Astrocyte (in vitro differentiated cells and primary cell): ENCODE results near the gene CMTM1. TPM values are rescaled to one million over a fixed set of nuclear protein-coding genes. Genes with fewer than 3 reads are reported as not detected.

ENCODE experiments used
- DNase-seq: peaks from one replicate; pipeline ENCODE4 v3.0.0-alpha.2; 2010; ENCODE audit warnings: low read depth
- FAIRE-seq: peaks from 2 replicates; lab custom pipeline; 2011; peaks lifted over from hg19 to GRCh38; lab: Jason Lieb, UNC
- H2AFZ ChIP-seq: 2 replicates; pipeline ENCODE4 v1.6.0; 2012; ENCODE audit warnings: low read depth, low read length, inconsistent platforms
- H3K27ac ChIP-seq: 2 replicates; pipeline ENCODE4 v1.5.1; 2011; ENCODE audit warnings: low read depth, low read length, inconsistent platforms
- H3K27me3 ChIP-seq: 2 replicates; pipeline ENCODE4 v1.6.0; 2011; ENCODE audit warnings: low read length, inconsistent platforms; ENCODE audit not compliant: insufficient read depth
- H3K36me3 ChIP-seq: 2 replicates; pipeline ENCODE4 v1.5.1; 2011; ENCODE audit warnings: low read length, inconsistent platforms; ENCODE audit not compliant: insufficient read depth
- H3K4me1 ChIP-seq: 2 replicates; pipeline ENCODE4 v1.5.1; 2011; ENCODE audit warnings: low read length, inconsistent platforms; ENCODE audit not compliant: insufficient read depth
- H3K4me2 ChIP-seq: 2 replicates; pipeline ENCODE4 v1.6.0; 2012; ENCODE audit warnings: low read length, inconsistent platforms
- H3K4me3 ChIP-seq: 2 replicates; pipeline ENCODE4 v1.5.1; 2011; ENCODE audit warnings: low read depth, mild to moderate bottlenecking, low read length, inconsistent platforms; ENCODE audit not compliant: insufficient read depth
- H3K79me2 ChIP-seq: 2 replicates; pipeline ENCODE4 v1.6.0; 2012; ENCODE audit warnings: mild to moderate bottlenecking, low read length, inconsistent platforms; ENCODE audit not compliant: insufficient read depth
- H3K9ac ChIP-seq: 2 replicates; pipeline ENCODE4 v1.6.0; 2012; ENCODE audit warnings: mild to moderate bottlenecking, low read length, inconsistent platforms
- H3K9me3 ChIP-seq: 2 replicates; pipeline ENCODE4 v1.5.1; 2012; ENCODE audit warnings: low read depth, mild to moderate bottlenecking, low read length, inconsistent platforms; ENCODE audit not compliant: insufficient read depth
- H4K20me1 ChIP-seq: 2 replicates; pipeline ENCODE4 v1.6.0; 2012; ENCODE audit warnings: low read length, inconsistent platforms; ENCODE audit not compliant: insufficient read depth
- H3K27ac Mint-ChIP-seq: one replicate; pipeline ENCODE4 v1.8.0; 2021; ENCODE audit warnings: mild to moderate bottlenecking, mixed read lengths; ENCODE audit not compliant: unreplicated experiment
- H3K27me3 Mint-ChIP-seq: one replicate; pipeline ENCODE4 v1.8.0; 2021; ENCODE audit warnings: low read depth, mixed read lengths; ENCODE audit not compliant: unreplicated experiment
- H3K36me3 Mint-ChIP-seq: one replicate; pipeline ENCODE4 v1.8.0; 2021; ENCODE audit warnings: low read depth, mixed read lengths; ENCODE audit not compliant: unreplicated experiment
- H3K4me1 Mint-ChIP-seq: one replicate; pipeline ENCODE4 v1.8.0; 2021; ENCODE audit warnings: low read depth, mixed read lengths; ENCODE audit not compliant: unreplicated experiment
- H3K4me3 Mint-ChIP-seq: one replicate; pipeline ENCODE4 v1.8.0; 2021; ENCODE audit warnings: mild to moderate bottlenecking, moderate library complexity, mixed read lengths; ENCODE audit not compliant: unreplicated experiment
- H3K9me3 Mint-ChIP-seq: one replicate; pipeline ENCODE4 v1.8.0; 2021; ENCODE audit warnings: mild to moderate bottlenecking, mixed read lengths; ENCODE audit not compliant: unreplicated experiment
- CTCF ChIP-seq: IDR thresholded peaks from 2 replicates; pipeline ENCODE4 v1.5.1; 2011; ENCODE audit warnings: low read depth, mild to moderate bottlenecking, inconsistent platforms, low read length, moderate library complexity; ENCODE audit not compliant: insufficient read depth
- EZH2 ChIP-seq: IDR thresholded peaks from 2 replicates; pipeline ENCODE4 v1.6.1; 2012; ENCODE audit warnings: mild to moderate bottlenecking, low read length, inconsistent platforms; ENCODE audit not compliant: insufficient read depth
- total RNA-seq: library from RNA; stranded (reverse); gene quantifications from 2 replicates; pipeline ENCODE4 v1.2.1, GENCODE V29; 2021

CMTM1 gene
- total RNA-seq, 1 donor from 2014 or later: 2.7 TPM

DNA sequence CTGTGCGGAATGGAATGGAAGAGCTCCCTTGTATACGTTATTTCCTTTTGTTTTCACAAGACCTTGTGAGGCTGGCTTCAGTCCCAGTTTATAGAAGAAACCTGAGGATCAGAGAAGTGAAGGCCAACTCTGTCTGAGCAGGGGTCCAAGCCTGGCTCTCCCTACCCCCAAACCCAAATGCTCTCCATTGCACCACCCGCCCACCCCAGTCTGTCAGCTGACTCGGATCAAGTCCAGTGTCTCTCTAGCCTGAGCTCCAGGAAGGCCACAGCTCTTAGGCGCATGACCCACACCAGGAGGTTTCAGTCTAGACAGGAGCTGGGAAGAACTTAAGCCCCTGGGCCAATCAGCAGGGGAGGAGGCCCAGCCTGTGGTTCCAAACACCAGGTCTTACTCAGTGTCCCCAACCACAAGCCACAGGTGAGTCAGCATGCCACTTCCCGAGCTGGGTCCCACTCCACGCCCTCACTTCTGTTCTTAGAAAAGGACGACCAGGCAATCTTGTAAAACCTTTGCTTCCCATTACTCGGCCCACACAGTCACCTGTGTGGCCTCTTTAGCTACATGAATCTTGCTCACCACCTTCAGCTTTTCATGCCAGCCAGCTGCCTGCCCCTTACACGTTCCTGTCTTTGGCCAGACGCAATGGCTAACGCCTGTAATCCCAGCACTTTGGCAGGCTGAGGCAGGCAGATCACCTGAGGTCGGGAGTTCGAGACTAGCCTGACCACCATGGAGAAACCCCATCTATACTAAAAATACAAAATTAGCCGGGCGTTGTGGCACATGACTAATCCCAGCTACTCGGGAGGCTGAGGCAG lies 44.1 kb upstream of the CMTM1 start:
- Histone ChIP-seq H3K79me2 (peaks cover 4% of the 10 kb centered on the region), H2AFZ (no peak overlapping the region), H4K20me1 (no peaks in the 10 kb centered on the region), H3K27ac (peak overlapping the region; percentile 58), H3K4me2 (peak overlapping the region; percentile 63), H3K27me3 (no peaks in the 10 kb centered on the region), H3K36me3 (no peaks in the 10 kb centered on the region), H3K4me3 (no peak overlapping the region), H3K4me1 (peaks cover 23% of the 10 kb centered on the region), H3K9ac (no peak overlapping the region), H3K9me3 (no peaks in the 10 kb centered on the region)
- Mint-ChIP-seq H3K36me3 (peaks cover 11% of the 10 kb centered on the region), H3K27me3 (peaks cover 3% of the 10 kb centered on the region), H3K4me1 (peaks cover 32% of the 10 kb centered on the region), H3K27ac (peak overlapping the region; percentile 87), H3K9me3 (no peaks in the 10 kb centered on the region), H3K4me3 (no peak overlapping the region)
- TF ChIP-seq EZH2 (no peak), CTCF (no peak)
- FAIRE-seq (no peak), DNase-seq (peak; percentile 98)

GRCh38 chr16:66522816-66523590 lies 43.2 kb upstream of the CMTM1 start:
- Histone ChIP-seq H2AFZ (no peak overlapping the region), H3K27ac (no peak overlapping the region), H4K20me1 (no peaks in the 10 kb centered on the region), H3K4me2 (no peak overlapping the region), H3K27me3 (no peaks in the 10 kb centered on the region), H3K9me3 (no peaks in the 10 kb centered on the region), H3K4me1 (peaks cover 16% of the 10 kb centered on the region), H3K36me3 (no peaks in the 10 kb centered on the region), H3K79me2 (peaks cover 4% of the 10 kb centered on the region), H3K9ac (no peak overlapping the region), H3K4me3 (no peak overlapping the region)
- TF ChIP-seq CTCF (no peak), EZH2 (no peak)
- no peak for DNase-seq
- peaks cover 25% of the 10 kb centered on the region for H3K4me1 Mint-ChIP-seq
- peaks cover 3% of the 10 kb centered on the region for H3K27me3 Mint-ChIP-seq
- FAIRE-seq: no peak
- H3K9me3 Mint-ChIP-seq: no peaks in the 10 kb centered on the region
- H3K4me3 Mint-ChIP-seq: no peak overlapping the region
- H3K27ac Mint-ChIP-seq: no peak overlapping the region
- H3K36me3 Mint-ChIP-seq: peaks cover 14% of the 10 kb centered on the region
